Measurements from ENCODE around the gene LIMS1. TPM values are rescaled to one million over a fixed set of nuclear protein-coding genes. Genes with fewer than 3 reads are reported as not detected.

The LIMS1 gene
- total RNA-seq, 1 donor from 2014 or later, result 39.8 TPM

DNA sequence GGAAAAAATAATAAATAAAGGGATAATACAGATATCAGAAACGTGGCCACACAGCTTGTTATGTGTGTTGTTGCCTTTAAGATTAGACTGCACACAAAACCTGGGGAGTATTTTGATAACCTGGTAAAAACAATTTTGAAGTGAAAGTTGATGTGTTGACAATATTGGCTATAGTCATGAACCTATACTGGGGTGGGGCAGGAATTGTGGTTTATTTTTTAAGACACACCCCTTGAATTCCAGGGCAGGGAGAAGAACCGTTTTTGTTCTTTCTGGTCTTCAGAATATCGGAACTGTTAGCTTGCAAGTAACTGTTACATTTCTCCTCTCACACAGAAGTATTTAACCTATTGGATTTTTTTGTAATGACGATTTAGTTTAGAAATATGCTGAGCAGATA is 80.4 kb downstream of the LIMS1 start:
- Histone ChIP-seq H3K27me3 (no peaks in the 10 kb centered on the region), H3K4me3 (no peak overlapping the region), H3K9me3 (no peaks in the 10 kb centered on the region), H3K36me3 (no peaks in the 10 kb centered on the region), H3K27ac (no peak overlapping the region), H3K4me1 (peaks cover 0 to 17% of the 10 kb centered on the region in 2 donors)
- TF ChIP-seq, protein P1, sequence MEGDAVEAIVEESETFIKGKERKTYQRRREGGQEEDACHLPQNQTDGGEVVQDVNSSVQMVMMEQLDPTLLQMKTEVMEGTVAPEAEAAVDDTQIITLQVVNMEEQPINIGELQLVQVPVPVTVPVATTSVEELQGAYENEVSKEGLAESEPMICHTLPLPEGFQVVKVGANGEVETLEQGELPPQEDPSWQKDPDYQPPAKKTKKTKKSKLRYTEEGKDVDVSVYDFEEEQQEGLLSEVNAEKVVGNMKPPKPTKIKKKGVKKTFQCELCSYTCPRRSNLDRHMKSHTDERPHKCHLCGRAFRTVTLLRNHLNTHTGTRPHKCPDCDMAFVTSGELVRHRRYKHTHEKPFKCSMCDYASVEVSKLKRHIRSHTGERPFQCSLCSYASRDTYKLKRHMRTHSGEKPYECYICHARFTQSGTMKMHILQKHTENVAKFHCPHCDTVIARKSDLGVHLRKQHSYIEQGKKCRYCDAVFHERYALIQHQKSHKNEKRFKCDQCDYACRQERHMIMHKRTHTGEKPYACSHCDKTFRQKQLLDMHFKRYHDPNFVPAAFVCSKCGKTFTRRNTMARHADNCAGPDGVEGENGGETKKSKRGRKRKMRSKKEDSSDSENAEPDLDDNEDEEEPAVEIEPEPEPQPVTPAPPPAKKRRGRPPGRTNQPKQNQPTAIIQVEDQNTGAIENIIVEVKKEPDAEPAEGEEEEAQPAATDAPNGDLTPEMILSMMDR (IDR thresholded peaks at IDR 0.05), result no peak
- intact Hi-C loops (cut with DNase I), result no loop called here
- no peak for DNase-seq (ENCODE audit: low spot score in 2 of 2)

DNA sequence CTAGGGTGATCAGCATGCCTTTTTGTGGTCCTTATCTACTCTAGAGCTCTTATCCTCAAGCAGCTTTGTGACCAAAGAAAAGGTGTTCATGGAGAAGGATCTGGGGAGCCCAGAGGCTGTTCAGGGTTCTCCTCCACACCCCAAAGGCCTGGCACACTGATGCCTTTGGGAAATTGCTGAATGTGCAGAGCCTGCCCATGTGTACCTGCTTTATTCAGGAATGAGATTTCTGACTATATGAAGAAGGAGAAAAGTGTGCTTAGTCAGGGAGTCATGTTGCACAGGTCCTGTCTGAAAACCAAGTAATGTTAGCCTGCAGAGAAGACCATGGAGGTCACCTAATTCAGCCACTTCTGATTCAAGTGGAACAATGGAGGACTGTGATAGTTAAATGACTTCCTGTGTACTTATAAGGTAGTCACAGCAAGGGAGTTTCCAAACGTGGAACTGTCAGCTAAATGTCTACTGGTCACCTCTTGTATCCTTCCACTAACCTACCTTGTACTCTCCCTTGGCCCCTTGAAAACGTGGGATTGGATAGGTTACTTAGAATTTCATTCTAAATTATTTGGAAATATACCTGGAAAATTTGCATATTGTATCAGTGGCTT is 81.3 kb downstream of the LIMS1 start:
- Histone ChIP-seq H3K4me1 (peaks cover 0 to 19% of the 10 kb centered on the region in 2 donors), H3K9me3 (no peaks in the 10 kb centered on the region), H3K4me3 (no peak overlapping the region), H3K27me3 (no peaks in the 10 kb centered on the region), H3K27ac (no peak overlapping the region), H3K36me3 (no peaks in the 10 kb centered on the region)
- intact Hi-C loops (cut with DNase I), result no loop called here
- DNase-seq (ENCODE audit: low spot score in 2 of 2), result no peak
- TF ChIP-seq, protein P1 (IDR thresholded peaks at IDR 0.05), result no peak

DNA sequence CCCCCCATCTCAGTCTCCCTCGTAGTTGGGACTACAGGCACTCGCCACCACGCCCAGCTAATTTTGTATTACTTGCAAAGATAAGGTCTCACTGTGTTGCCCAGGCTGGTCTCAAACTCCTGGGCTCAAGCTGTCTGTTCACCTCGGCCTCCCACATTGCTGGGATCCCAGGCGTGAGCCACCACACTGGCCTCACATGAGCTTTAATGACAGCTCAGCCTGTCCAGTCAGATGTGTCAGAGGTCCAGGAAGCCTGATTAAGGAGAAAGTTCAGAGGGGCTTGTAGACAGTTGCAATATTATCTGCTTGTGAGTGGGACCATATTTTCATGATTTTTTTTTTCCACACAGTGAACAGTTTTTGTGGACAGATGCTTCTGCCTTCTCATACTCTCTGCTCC is 82.0 kb downstream of the LIMS1 start:
- TF ChIP-seq, protein P1 (IDR thresholded peaks at IDR 0.05), result no peak
- Histone ChIP-seq H3K9me3 (no peaks in the 10 kb centered on the region), H3K27me3 (no peaks in the 10 kb centered on the region), H3K4me3 (no peak overlapping the region), H3K27ac (no peak overlapping the region), H3K4me1 (peaks cover 0 to 26% of the 10 kb centered on the region in 2 donors), H3K36me3 (no peaks in the 10 kb centered on the region)
- intact Hi-C loops (cut with DNase I), result no loop called here
- DNase-seq (ENCODE audit: low spot score in 2 of 2), result no peak

DNA sequence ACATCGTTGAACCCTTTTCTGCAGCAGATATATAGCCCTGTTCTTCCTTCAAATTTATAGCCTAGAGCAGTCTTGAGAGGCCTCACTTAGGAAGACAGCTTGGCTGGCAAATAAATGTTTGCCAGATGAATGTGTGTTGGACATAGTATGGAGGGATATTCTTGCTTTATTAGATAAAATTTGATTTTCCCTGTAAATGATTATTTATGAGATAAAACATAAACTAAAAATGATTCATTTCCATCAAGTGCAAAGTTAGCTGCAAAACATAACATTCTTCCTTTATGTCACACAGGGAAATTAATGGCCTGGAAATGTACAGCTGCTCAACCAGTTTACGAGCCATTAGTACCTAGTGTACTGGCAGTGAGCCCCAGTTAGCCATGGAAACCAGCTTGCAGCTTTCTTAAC is 82.5 kb downstream of the LIMS1 start:
- intact Hi-C loops (cut with DNase I), result no loop called here
- Histone ChIP-seq H3K36me3 (no peaks in the 10 kb centered on the region), H3K27me3 (no peaks in the 10 kb centered on the region), H3K4me1 (peaks cover 0 to 31% of the 10 kb centered on the region in 2 donors), H3K27ac (no peak overlapping the region), H3K9me3 (no peaks in the 10 kb centered on the region), H3K4me3 (no peak overlapping the region)
- TF ChIP-seq, protein P1 (IDR thresholded peaks at IDR 0.05), result no peak
- no peak for DNase-seq (ENCODE audit: low spot score in 2 of 2)

DNA sequence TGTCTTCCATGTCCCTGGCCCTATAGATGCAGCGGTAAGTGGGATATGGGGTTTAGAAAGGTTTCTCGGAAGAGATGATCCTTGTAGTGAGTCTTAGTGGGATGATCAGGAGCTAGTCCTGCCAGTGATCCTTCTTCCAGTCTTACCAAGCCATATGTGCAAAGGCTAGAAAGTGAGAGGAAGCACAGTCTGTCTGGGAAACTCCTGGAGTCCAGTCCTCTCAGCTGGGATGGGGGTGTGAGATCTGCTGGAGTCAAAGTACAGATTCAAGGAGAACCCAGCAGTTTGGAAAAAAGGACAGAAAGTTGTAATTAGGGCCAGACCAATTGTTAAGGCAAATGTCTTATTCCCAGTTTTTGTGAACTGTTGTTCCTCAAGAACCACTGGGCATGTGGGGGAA is 83.3 kb downstream of the LIMS1 start:
- H3K27ac ChIP-seq, result no peak overlapping the region
- no peaks in the 10 kb centered on the region for H3K9me3 ChIP-seq
- DNase-seq (ENCODE audit: low spot score in 2 of 2), result no peak
- intact Hi-C loops (cut with DNase I), result no loop called here
- no peak overlapping the region for H3K4me3 ChIP-seq
- H3K4me1 ChIP-seq, result peaks cover 0 to 31% of the 10 kb centered on the region in 2 donors
- H3K36me3 ChIP-seq, result no peaks in the 10 kb centered on the region
- H3K27me3 ChIP-seq, result no peaks in the 10 kb centered on the region
- TF ChIP-seq, protein P1 (IDR thresholded peaks at IDR 0.05), result no peak
